ENCODE measurements around the gene SLC35A5. TPM values are rescaled to one million over a fixed set of nuclear protein-coding genes. Genes with fewer than 3 reads are reported as not detected.

The SLC35A5 gene
- total RNA-seq, 4 donors from 2014 or later: 16.2 to 35.0 (median 21.9) TPM

DNA sequence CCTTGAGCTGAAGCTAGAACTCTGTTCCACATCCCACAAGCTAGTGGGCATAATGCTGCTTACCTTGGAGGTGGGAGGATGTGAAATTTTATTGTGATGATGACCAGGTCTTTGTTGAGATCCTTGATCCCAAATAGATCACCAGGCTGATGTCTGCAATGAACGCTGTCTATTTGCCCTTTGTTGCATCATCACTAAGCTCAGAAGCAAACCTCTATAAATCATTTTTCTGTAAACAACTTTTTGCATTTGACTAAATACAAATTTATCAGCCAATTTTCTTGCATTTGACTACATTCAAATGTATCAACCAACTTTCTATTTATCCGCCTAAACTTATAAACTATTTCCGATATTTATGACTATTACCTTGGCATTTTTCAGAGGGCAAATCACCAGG is 69.4 kb downstream of the SLC35A5 start:
- TF ChIP-seq POLR2A (IDR thresholded peaks at IDR 0.05) (no peak), CTCF (IDR thresholded peaks at IDR 0.05) (no peak)
- no peak overlapping the region for H3K4me3 ChIP-seq (ENCODE audit: low read depth, poor library complexity, severe bottlenecking)
- 69 to 71% methylated on average over 3 of the region's 3 CpGs for WGBS, 2 donors
- intact Hi-C loops (cut with DNase I; ENCODE audit: low total_unique reads): no loop called here
- no peak for DNase-seq (ENCODE audit: low spot score in 2 of 2)

GRCh38 chr3:112632596-112632995 is 70.8 kb downstream of the SLC35A5 start:
- no peak for DNase-seq (ENCODE audit: low spot score in 2 of 2)
- TF ChIP-seq POLR2A (IDR thresholded peaks at IDR 0.05) (no peak), CTCF (IDR thresholded peaks at IDR 0.05) (no peak)
- no peak overlapping the region for H3K4me3 ChIP-seq (ENCODE audit: low read depth, poor library complexity, severe bottlenecking)
- intact Hi-C loops (cut with DNase I; ENCODE audit: low total_unique reads): no loop called here
- WGBS, 2 donors: 39 to 44% methylated on average over 4 of the region's 4 CpGs

- intact Hi-C loops (cut with DNase I; ENCODE audit: low total_unique reads): no loop called here
- TF ChIP-seq POLR2A (IDR thresholded peaks at IDR 0.05) (no peak), CTCF (IDR thresholded peaks at IDR 0.05) (no peak)
- WGBS, 2 donors: 25 to 26% methylated on average over 3 of the region's 3 CpGs
- DNase-seq (ENCODE audit: low spot score in 2 of 2): no peak
- H3K4me3 ChIP-seq (ENCODE audit: low read depth, poor library complexity, severe bottlenecking): no peak overlapping the region
Observed at GRCh38 chr3:112633191-112633590, 71.3 kb downstream of the SLC35A5 start.

GRCh38 chr3:112633757-112634156 is 71.9 kb downstream of the SLC35A5 start:
- 25 to 26% methylated on average over 1 of the region's 1 CpG for WGBS, 2 donors
- DNase-seq (ENCODE audit: low spot score in 2 of 2): no peak

DNA sequence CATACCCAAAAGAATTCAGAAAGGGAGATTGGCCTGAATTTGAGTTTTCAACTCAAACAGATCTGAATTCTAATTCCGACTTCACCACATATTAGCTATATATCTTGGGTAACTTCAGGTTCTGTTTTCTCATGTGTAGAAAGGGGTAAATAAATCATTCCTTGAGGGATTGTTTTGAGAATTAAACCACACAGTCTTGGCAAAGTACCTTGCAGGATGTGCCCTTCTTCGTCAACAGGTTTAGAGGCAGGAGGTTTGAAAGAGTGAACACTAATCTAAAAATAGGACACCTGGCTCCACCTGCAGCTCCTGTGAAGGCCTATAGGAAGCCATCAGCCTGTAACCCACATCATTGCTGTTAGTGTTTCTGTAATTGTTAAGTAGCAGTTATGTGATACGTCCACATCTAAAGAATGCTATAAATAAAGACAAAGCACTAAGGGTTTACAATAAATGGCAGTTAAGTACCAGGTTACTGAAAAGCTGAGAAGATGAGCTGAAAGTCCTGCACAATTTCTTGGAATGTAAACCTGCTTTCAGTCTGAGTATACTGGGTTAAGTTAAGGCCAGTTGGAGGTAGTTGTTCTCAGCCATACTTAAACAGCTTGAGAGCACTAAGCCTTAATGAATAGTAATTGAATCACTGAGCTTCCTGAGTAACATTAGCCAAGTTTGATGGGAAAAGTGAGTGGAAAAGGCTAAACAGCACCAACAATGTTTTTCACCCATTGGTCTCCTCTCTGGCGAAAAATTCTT is 73.1 kb downstream of the SLC35A5 start:
- DNase-seq (ENCODE audit: low spot score in 2 of 2): no peak
- TF ChIP-seq POLR2A (IDR thresholded peaks at IDR 0.05) (no peak), CTCF (IDR thresholded peaks at IDR 0.05) (no peak)
- 55 to 57% methylated on average over 4 of the region's 4 CpGs for WGBS, 2 donors
- intact Hi-C loops (cut with DNase I; ENCODE audit: low total_unique reads): no loop called here
- H3K4me3 ChIP-seq (ENCODE audit: low read depth, poor library complexity, severe bottlenecking): no peak overlapping the region

More at GRCh38 chr3:112633757-112634156, 71.9 kb downstream of the SLC35A5 start:
- H3K4me3 ChIP-seq (ENCODE audit: low read depth, poor library complexity, severe bottlenecking): no peak overlapping the region
- no peak for TF ChIP-seq POLR2A (IDR thresholded peaks at IDR 0.05)
- no peak for TF ChIP-seq CTCF (IDR thresholded peaks at IDR 0.05)
- intact Hi-C loops (cut with DNase I; ENCODE audit: low total_unique reads): no loop called here

Other genes starting within 250 kb of the SLC35A5 start
- 1 to 10 TPM; 2.7 to 8.2 (median 5.6) TPM for gene CD200, start 228.9 kb upstream of the SLC35A5 start, total RNA-seq
- gene BTLA, start 62.6 kb upstream of the SLC35A5 start, total RNA-seq: 1 to 10 TPM in 2 of 4 donors, under 1 TPM in 2; 0.11 to 2.6 (median 0.72) TPM
- 10 to 100 TPM; 41.1 to 61.2 (median 49.4) TPM for gene ATG3, start 83 bp upstream of the SLC35A5 start, total RNA-seq
- gene CCDC80, start 79.1 kb downstream of the SLC35A5 start, total RNA-seq: 10 to 100 TPM in 3 of 4 donors, 1 to 10 TPM in 1; 7.4 to 53.3 (median 10.6) TPM

Data from lower leg skin (tissue), 4 donors.